ENCODE results near the gene PANX1. TPM values are rescaled to one million over a fixed set of nuclear protein-coding genes. Genes with fewer than 3 reads are reported as not detected.

PANX1 gene
- polyA plus RNA-seq, 6 donors from 2014 or later, result 8.1 to 14.0 (median 9.4) TPM

- H3K27me3 Mint-ChIP-seq, result no peaks in the 10 kb centered on the region
- DNase-seq, result no peak
- no peak overlapping the region for H3K4me3 Mint-ChIP-seq
- no peak for ATAC-seq (ENCODE audit: low read depth in 2 of 2)
- peaks cover 0 to 9% (median 0%) of the 10 kb centered on the region in 7 donors for H3K9me3 Mint-ChIP-seq
- peaks cover 6 to 11% of the 10 kb centered on the region in 2 donors for H3K36me3 Mint-ChIP-seq
- peak overlapping the region in 3 of 6 donors; percentile 7 to 61 (median 8) for H3K27ac Mint-ChIP-seq
- H3K4me1 Mint-ChIP-seq, result peaks cover 26 to 32% (median 28%) of the 10 kb centered on the region in 3 donors
Measured at GRCh38 chr11:94185416-94186084, 56.9 kb downstream of the PANX1 start.

DNA sequence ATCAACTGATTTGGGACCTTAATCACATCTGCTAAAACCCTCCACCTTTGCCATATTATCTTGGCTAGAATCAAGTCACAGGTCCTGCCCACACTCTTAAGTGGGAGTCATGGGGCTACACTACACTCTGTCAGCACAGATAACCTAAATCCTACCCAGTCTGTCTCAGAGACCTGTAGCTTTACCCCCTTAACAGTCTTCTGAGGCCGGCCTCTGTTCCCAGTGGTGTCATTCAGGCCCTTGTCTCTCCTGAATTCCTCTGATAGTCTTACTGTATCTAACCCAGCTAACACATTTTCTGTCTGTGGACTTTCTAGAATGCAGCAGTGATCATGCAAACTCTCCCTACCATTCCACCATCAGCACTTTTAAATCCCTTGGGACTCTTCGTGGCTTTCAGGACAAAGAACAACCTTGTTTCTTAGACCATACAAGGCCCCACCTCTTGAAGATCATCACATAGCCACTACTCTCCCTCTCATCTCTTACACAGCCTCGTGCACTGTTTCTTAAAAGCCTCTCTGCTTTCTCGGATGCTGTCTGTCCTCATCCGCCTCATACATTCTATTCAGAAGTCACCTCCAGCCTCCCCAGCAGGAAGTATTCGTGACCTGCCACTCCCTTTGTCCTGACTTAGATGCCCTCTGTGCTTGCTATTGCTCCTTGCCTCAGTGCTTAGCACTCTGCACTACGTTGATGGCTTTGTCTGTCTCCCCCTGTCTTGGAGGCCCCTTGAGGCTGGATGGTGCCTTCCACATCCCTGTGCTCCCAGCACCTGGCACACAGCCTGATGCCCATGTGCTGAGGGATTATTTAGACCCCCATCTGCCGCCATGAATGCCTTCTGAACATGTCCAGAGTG, 57.9 kb downstream of the PANX1 start:
- H3K36me3 Mint-ChIP-seq, result peaks cover 0 to 2% of the 10 kb centered on the region in 2 donors
- no peak overlapping the region for H3K4me3 Mint-ChIP-seq
- no peaks in the 10 kb centered on the region for H3K27me3 Mint-ChIP-seq
- peaks cover 26 to 32% (median 28%) of the 10 kb centered on the region in 3 donors for H3K4me1 Mint-ChIP-seq
- H3K9me3 Mint-ChIP-seq, result peaks cover 0 to 12% (median 2%) of the 10 kb centered on the region in 7 donors
- peak overlapping the region in 1 of 6 donors; percentile 20 for H3K27ac Mint-ChIP-seq
- ATAC-seq (ENCODE audit: low read depth in 2 of 2), result no peak
- no peak for DNase-seq

GRCh38 chr11:94193288-94193687, 64.6 kb downstream of the PANX1 start:
- Mint-ChIP-seq H3K4me3 (no peak overlapping the region), H3K27ac (no peak overlapping the region), H3K27me3 (no peaks in the 10 kb centered on the region), H3K4me1 (peaks cover 0 to 4% (median under 1%) of the 10 kb centered on the region in 3 donors), H3K9me3 (peaks cover 0 to 12% (median 2%) of the 10 kb centered on the region in 7 donors), H3K36me3 (no peaks in the 10 kb centered on the region)
- DNase-seq (no peak), ATAC-seq (ENCODE audit: low read depth in 2 of 2) (no peak)

DNA sequence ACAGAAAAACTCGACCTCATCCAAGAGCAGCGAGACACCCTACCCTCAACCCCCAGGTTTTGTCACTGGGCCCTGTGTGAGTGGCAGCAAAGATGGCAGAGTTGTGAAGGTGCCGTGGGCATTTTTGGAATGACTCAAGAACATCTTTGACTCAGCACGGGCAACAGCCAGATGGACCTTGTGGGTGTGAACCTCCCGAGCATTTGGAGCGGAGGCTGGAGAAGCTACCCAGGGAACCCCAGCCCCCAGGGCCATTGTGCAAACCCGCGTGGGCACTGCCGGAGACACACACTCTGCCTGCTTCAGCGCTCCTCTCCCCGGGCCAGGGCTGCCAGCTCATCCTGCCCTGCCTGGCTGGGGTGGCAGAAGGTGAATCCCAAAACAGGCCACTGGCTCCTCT, 66.1 kb downstream of the PANX1 start:
- Mint-ChIP-seq H3K9me3 (peaks cover 0 to 7% (median 2%) of the 10 kb centered on the region in 7 donors), H3K36me3 (no peaks in the 10 kb centered on the region), H3K27me3 (no peaks in the 10 kb centered on the region), H3K4me1 (peaks cover 0 to 4% (median 0%) of the 10 kb centered on the region in 3 donors), H3K27ac (no peak overlapping the region), H3K4me3 (no peak overlapping the region)
- DNase-seq, result no peak
- no peak for ATAC-seq (ENCODE audit: low read depth in 2 of 2)

- H3K4me3 Mint-ChIP-seq, result peak overlapping the region in 1 of 8 donors; percentile 26
- H3K27me3 Mint-ChIP-seq, result no peaks in the 10 kb centered on the region
- peaks cover 0 to 4% (median 0%) of the 10 kb centered on the region in 3 donors for H3K4me1 Mint-ChIP-seq
- no peaks in the 10 kb centered on the region for H3K9me3 Mint-ChIP-seq
- no peak for DNase-seq
- H3K27ac Mint-ChIP-seq, result no peak overlapping the region
- no peak for ATAC-seq (ENCODE audit: low read depth in 2 of 2)
- H3K36me3 Mint-ChIP-seq, result no peaks in the 10 kb centered on the region
Measured at GRCh38 chr11:94196363-94196762, 67.7 kb downstream of the PANX1 start.

- no peak overlapping the region for H3K27ac Mint-ChIP-seq
- DNase-seq (no peak), ATAC-seq (ENCODE audit: low read depth in 2 of 2) (no peak)
- no peak overlapping the region for H3K4me3 Mint-ChIP-seq
- H3K4me1 Mint-ChIP-seq, result no peaks in the 10 kb centered on the region
- no peaks in the 10 kb centered on the region for H3K9me3 Mint-ChIP-seq
- no peaks in the 10 kb centered on the region for H3K36me3 Mint-ChIP-seq
- H3K27me3 Mint-ChIP-seq, result no peaks in the 10 kb centered on the region
Measured at GRCh38 chr11:94198718-94199117, 70.1 kb downstream of the PANX1 start.

GRCh38 chr11:94199136-94200130, 70.8 kb downstream of the PANX1 start:
- H3K4me3 Mint-ChIP-seq, result no peak overlapping the region
- H3K27me3 Mint-ChIP-seq, result no peaks in the 10 kb centered on the region
- H3K9me3 Mint-ChIP-seq, result no peaks in the 10 kb centered on the region
- DNase-seq (no peak), ATAC-seq (ENCODE audit: low read depth in 2 of 2) (no peak)
- H3K27ac Mint-ChIP-seq, result peak overlapping the region in 2 of 6 donors; percentile 8 to 14
- H3K4me1 Mint-ChIP-seq, result no peaks in the 10 kb centered on the region
- no peaks in the 10 kb centered on the region for H3K36me3 Mint-ChIP-seq

- no peaks in the 10 kb centered on the region for H3K36me3 Mint-ChIP-seq
- peaks cover 0 to 9% (median 3%) of the 10 kb centered on the region in 7 donors for H3K9me3 Mint-ChIP-seq
- DNase-seq (no peak), ATAC-seq (ENCODE audit: low read depth in 2 of 2) (no peak)
- H3K4me1 Mint-ChIP-seq, result no peaks in the 10 kb centered on the region
- no peaks in the 10 kb centered on the region for H3K27me3 Mint-ChIP-seq
- no peak overlapping the region for H3K27ac Mint-ChIP-seq
- H3K4me3 Mint-ChIP-seq, result no peak overlapping the region
Measured at GRCh38 chr11:94201004-94201465, 72.4 kb downstream of the PANX1 start.

GRCh38 chr11:94203070-94203469, 74.4 kb downstream of the PANX1 start:
- ATAC-seq (ENCODE audit: low read depth in 2 of 2) (no peak), DNase-seq (no peak)
- Mint-ChIP-seq H3K4me3 (no peak overlapping the region), H3K27me3 (no peaks in the 10 kb centered on the region), H3K9me3 (peaks cover 0 to 23% (median 4%) of the 10 kb centered on the region in 7 donors), H3K4me1 (no peaks in the 10 kb centered on the region), H3K27ac (no peak overlapping the region), H3K36me3 (no peaks in the 10 kb centered on the region)

DNA sequence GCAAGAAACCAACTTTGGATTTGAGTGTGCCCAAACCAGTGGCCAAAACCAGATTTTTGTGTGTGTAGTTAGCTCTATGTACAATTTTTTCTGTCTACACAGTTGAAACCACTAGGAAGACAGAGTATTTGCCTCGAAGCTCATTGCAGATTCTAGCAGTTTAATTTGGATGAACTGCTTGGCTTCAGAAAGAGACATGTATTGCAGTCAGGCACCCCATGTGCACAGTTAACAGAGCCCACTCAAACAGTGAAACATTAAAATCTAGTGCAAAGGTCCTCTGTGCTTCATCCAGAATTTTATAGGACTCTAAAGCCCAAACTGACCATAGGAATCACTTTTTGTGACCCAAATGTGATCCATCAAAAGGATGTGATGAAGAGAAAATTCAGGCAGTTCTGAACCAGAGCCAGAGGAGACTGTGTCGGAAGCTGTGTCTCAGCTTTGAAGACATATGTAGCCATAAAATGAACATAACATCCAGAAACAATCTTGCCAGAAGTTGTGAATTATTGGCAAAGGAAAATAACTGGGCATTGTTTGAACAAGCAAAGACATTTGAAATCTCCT, 82.7 kb downstream of the PANX1 start:
- ATAC-seq (ENCODE audit: low read depth in 2 of 2) (no peak), DNase-seq (no peak)
- H3K36me3 Mint-ChIP-seq, result no peaks in the 10 kb centered on the region
- no peak overlapping the region for H3K4me3 Mint-ChIP-seq
- peaks cover 0 to 6% (median 0%) of the 10 kb centered on the region in 3 donors for H3K27me3 Mint-ChIP-seq
- H3K27ac Mint-ChIP-seq, result no peak overlapping the region
- H3K4me1 Mint-ChIP-seq, result no peaks in the 10 kb centered on the region
- peaks cover 0 to 31% (median 6%) of the 10 kb centered on the region in 7 donors for H3K9me3 Mint-ChIP-seq

GRCh38 chr11:94212898-94213297, 84.3 kb downstream of the PANX1 start:
- DNase-seq, result no peak
- H3K4me3 Mint-ChIP-seq, result no peak overlapping the region
- no peak overlapping the region for H3K27ac Mint-ChIP-seq
- ATAC-seq (ENCODE audit: low read depth in 2 of 2), result no peak
- H3K36me3 Mint-ChIP-seq, result no peaks in the 10 kb centered on the region
- peaks cover 0 to 22% (median 6%) of the 10 kb centered on the region in 7 donors for H3K9me3 Mint-ChIP-seq
- no peaks in the 10 kb centered on the region for H3K4me1 Mint-ChIP-seq
- peaks cover 0 to 6% (median 0%) of the 10 kb centered on the region in 3 donors for H3K27me3 Mint-ChIP-seq

DNA sequence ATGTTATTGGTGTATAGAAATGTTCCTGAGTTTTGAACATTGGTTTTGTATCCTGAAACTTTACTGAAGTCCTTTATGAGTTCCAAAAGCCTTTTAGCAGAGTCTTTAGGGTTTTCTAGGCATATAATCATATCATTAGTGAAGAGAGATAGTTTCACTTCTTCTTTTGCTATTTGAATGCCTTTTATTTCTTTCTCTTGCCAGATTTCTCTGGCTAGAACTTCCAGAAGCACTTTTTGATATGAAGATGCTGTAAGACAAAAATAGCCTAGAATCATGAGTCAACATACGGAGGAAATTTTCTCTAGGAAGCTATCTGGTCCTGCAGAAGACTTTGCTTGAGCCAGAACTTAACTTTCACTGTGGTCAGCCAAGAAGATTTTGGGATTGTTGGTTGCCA, 89.1 kb downstream of the PANX1 start:
- ATAC-seq (ENCODE audit: low read depth in 2 of 2), result no peak
- DNase-seq, result no peak
- peaks cover 0 to 18% of the 10 kb centered on the region in 2 donors for H3K36me3 Mint-ChIP-seq
- H3K9me3 Mint-ChIP-seq, result peaks cover 4 to 43% (median 33%) of the 10 kb centered on the region in 7 donors
- H3K27ac Mint-ChIP-seq, result no peak overlapping the region
- no peaks in the 10 kb centered on the region for H3K4me1 Mint-ChIP-seq
- H3K27me3 Mint-ChIP-seq, result peaks cover 0 to 6% (median 0%) of the 10 kb centered on the region in 3 donors
- no peak overlapping the region for H3K4me3 Mint-ChIP-seq

Data from naive B cell (primary cell).